GM19025 (cell line): ENCODE measurements around the gene DOP1A.
A peak's percentile ranks its signal among the peaks of the same experiment; 100 is the strongest.

Experiments used
- ATAC-seq: cut with Tn5 transposase; IDR thresholded peaks from one replicate; pipeline ENCODE4 v1.9.1; 2021; ENCODE audit warnings: mild to moderate bottlenecking, low read depth, moderate library complexity; ENCODE audit not compliant: unreplicated experiment

Gene DOP1A

GRCh38 chr6:83193747-83194566 lies 126.5 kb downstream of the DOP1A start:
- ATAC-seq = peak; percentile 10

- ATAC-seq = no peak
These were observed 131.2 kb downstream of the DOP1A start for GRCh38 chr6:83198486-83199172.

GRCh38 chr6:83199173-83199862 lies 131.8 kb downstream of the DOP1A start:
- ATAC-seq = no peak

GRCh38 chr6:83199863-83200225 lies 132.4 kb downstream of the DOP1A start:
- ATAC-seq = no peak

- no peak for ATAC-seq
These were observed 134.6 kb downstream of the DOP1A start for GRCh38 chr6:83202031-83202430.

GRCh38 chr6:83215131-83216047 lies 147.9 kb downstream of the DOP1A start:
- ATAC-seq = peak; percentile 98

GRCh38 chr6:83216806-83217205 lies 149.3 kb downstream of the DOP1A start:
- no peak for ATAC-seq
